GM18951 (cell line): ENCODE results near the gene TMEM87B.
"Not testable (repeated sequence)": the region's sequence is repeated elsewhere in the genome, so short reads cannot be mapped to it uniquely, and the experiment has no call there.

Experiments used
- POLR2A ChIP-seq: IDR thresholded peaks from 4 replicates; pipeline ENCODE4 v1.6.1; 2011; ENCODE audit warnings: mild to moderate bottlenecking; ENCODE audit not compliant: insufficient read length, insufficient read depth; ENCODE audit errors: extremely low read depth
- in situ Hi-C: fragments of 300-500 bp; cut with MboI; formaldehyde crosslinking; loops from one replicate; pipeline ENCODE4 v1.12.0; 2022; ENCODE audit warnings: low sequenced_read_pairs, mixed read lengths, inconsistent platforms; ENCODE audit not compliant: unreplicated experiment

Gene TMEM87B

GRCh38 chr2:112024231-112024630 lies 30.8 kb upstream of the TMEM87B start:
- in situ Hi-C loops: no loop called here
- no peak for TF ChIP-seq POLR2A

- in situ Hi-C loops: no loop called here
- TF ChIP-seq POLR2A: no peak
Observed at GRCh38 chr2:112024896-112025491, 30.1 kb upstream of the TMEM87B start.

- TF ChIP-seq POLR2A: no peak
- in situ Hi-C loops: no loop called here
Observed at GRCh38 chr2:112026509-112026908, 28.6 kb upstream of the TMEM87B start.

GRCh38 chr2:112027767-112028166 lies 27.3 kb upstream of the TMEM87B start:
- TF ChIP-seq POLR2A: no peak
- in situ Hi-C loops: no loop called here

GRCh38 chr2:112029164-112029563 lies 25.9 kb upstream of the TMEM87B start:
- in situ Hi-C loops: no loop called here
- TF ChIP-seq POLR2A: no peak

- no peak for TF ChIP-seq POLR2A
- in situ Hi-C loops: no loop called here
Observed at GRCh38 chr2:112031473-112032223, 23.4 kb upstream of the TMEM87B start.

GRCh38 chr2:112032224-112032586 lies 22.9 kb upstream of the TMEM87B start:
- in situ Hi-C loops: no loop called here
- TF ChIP-seq POLR2A: no peak

GRCh38 chr2:112032689-112033465 lies 22.2 kb upstream of the TMEM87B start:
- in situ Hi-C loops: no loop called here
- TF ChIP-seq POLR2A: no peak

- in situ Hi-C loops: no loop called here
- TF ChIP-seq POLR2A: no peak
Observed at GRCh38 chr2:112033600-112033999, 21.5 kb upstream of the TMEM87B start.

- TF ChIP-seq POLR2A: no peak
- in situ Hi-C loops: no loop called here
Observed at GRCh38 chr2:112034924-112035323, 20.1 kb upstream of the TMEM87B start.

- no peak for TF ChIP-seq POLR2A
- in situ Hi-C loops: no loop called here
Observed at GRCh38 chr2:112035786-112036185, 19.3 kb upstream of the TMEM87B start.

GRCh38 chr2:112039556-112039955 lies 15.5 kb upstream of the TMEM87B start:
- in situ Hi-C loops: not testable (repeated sequence)

- in situ Hi-C loops: not testable (repeated sequence)
Observed at GRCh38 chr2:112040066-112040465, 15.0 kb upstream of the TMEM87B start.

- in situ Hi-C loops: not testable (repeated sequence)
Observed at GRCh38 chr2:112041460-112041859, 13.6 kb upstream of the TMEM87B start.

GRCh38 chr2:112045446-112046014 lies 9.5 kb upstream of the TMEM87B start:
- in situ Hi-C loops: no loop called here

More at GRCh38 chr2:112045446-112046014, 9.5 kb upstream of the TMEM87B start:
- no peak for TF ChIP-seq POLR2A
